ENCODE results near the gene CARNS1. TPM values are rescaled to one million over a fixed set of nuclear protein-coding genes. Genes with fewer than 3 reads are reported as not detected.

Gene CARNS1
- total and polyA plus RNA-seq, 10 of the 15 experiments (the other 5 are each of a cell fraction or from before 2014, with no cell fraction given): 0.02 to 0.14 (median 0.10) TPM; not detected in 3

DNA sequence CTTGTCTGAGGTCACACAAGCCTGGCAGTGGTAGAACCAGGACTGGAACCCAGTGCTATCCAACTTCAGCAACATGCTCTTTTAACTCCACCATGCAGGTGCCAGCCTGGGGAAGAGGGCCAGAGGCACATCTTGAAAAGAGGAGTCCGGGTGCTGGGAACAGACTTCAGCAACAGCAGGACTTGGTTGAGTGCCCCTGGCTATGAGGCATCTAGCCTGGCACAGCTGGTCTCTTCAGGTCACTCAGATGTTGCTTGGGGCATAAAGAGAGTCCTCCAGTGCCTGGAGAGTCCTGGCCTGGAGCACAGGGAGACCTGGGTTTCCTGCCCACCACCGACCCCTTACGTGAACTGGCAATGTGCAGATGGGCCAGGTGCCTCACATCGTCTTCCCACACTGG, 36.9 kb upstream of the CARNS1 start (continued):
- TF ChIP-seq, protein P1, sequence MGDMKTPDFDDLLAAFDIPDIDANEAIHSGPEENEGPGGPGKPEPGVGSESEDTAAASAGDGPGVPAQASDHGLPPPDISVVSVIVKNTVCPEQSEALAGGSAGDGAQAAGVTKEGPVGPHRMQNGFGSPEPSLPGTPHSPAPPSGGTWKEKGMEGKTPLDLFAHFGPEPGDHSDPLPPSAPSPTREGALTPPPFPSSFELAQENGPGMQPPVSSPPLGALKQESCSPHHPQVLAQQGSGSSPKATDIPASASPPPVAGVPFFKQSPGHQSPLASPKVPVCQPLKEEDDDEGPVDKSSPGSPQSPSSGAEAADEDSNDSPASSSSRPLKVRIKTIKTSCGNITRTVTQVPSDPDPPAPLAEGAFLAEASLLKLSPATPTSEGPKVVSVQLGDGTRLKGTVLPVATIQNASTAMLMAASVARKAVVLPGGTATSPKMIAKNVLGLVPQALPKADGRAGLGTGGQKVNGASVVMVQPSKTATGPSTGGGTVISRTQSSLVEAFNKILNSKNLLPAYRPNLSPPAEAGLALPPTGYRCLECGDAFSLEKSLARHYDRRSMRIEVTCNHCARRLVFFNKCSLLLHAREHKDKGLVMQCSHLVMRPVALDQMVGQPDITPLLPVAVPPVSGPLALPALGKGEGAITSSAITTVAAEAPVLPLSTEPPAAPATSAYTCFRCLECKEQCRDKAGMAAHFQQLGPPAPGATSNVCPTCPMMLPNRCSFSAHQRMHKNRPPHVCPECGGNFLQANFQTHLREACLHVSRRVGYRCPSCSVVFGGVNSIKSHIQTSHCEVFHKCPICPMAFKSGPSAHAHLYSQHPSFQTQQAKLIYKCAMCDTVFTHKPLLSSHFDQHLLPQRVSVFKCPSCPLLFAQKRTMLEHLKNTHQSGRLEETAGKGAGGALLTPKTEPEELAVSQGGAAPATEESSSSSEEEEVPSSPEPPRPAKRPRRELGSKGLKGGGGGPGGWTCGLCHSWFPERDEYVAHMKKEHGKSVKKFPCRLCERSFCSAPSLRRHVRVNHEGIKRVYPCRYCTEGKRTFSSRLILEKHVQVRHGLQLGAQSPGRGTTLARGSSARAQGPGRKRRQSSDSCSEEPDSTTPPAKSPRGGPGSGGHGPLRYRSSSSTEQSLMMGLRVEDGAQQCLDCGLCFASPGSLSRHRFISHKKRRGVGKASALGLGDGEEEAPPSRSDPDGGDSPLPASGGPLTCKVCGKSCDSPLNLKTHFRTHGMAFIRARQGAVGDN (IDR thresholded peaks at IDR 0.05): no peak
- TF ChIP-seq, protein P2, sequence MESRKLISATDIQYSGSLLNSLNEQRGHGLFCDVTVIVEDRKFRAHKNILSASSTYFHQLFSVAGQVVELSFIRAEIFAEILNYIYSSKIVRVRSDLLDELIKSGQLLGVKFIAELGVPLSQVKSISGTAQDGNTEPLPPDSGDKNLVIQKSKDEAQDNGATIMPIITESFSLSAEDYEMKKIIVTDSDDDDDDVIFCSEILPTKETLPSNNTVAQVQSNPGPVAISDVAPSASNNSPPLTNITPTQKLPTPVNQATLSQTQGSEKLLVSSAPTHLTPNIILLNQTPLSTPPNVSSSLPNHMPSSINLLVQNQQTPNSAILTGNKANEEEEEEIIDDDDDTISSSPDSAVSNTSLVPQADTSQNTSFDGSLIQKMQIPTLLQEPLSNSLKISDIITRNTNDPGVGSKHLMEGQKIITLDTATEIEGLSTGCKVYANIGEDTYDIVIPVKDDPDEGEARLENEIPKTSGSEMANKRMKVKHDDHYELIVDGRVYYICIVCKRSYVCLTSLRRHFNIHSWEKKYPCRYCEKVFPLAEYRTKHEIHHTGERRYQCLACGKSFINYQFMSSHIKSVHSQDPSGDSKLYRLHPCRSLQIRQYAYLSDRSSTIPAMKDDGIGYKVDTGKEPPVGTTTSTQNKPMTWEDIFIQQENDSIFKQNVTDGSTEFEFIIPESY (IDR thresholded peaks at IDR 0.05): no peak
- TF ChIP-seq CBFB (IDR thresholded peaks at IDR 0.05; ENCODE audit: low read depth) (no peak), SPI1 (IDR thresholded peaks at IDR 0.05; ENCODE audit: borderline replicate concordance, insufficient read depth, low read depth, low read length) (no peak), WRNIP1 (IDR thresholded peaks at IDR 0.05; ENCODE audit: borderline replicate concordance, low read depth, low read length) (no peak), HDGF (IDR thresholded peaks at IDR 0.05) (no peak), POLR2AphosphoS2 (IDR thresholded peaks at IDR 0.05; ENCODE audit: low read depth, low read length) (no peak)
- TF ChIP-seq, protein P3, sequence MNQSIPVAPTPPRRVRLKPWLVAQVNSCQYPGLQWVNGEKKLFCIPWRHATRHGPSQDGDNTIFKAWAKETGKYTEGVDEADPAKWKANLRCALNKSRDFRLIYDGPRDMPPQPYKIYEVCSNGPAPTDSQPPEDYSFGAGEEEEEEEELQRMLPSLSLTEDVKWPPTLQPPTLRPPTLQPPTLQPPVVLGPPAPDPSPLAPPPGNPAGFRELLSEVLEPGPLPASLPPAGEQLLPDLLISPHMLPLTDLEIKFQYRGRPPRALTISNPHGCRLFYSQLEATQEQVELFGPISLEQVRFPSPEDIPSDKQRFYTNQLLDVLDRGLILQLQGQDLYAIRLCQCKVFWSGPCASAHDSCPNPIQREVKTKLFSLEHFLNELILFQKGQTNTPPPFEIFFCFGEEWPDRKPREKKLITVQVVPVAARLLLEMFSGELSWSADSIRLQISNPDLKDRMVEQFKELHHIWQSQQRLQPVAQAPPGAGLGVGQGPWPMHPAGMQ (IDR thresholded peaks at IDR 0.05; ENCODE audit: borderline replicate concordance): no peak
